ENCODE measurements around the gene ITPKC.

Gene ITPKC

GRCh38 chr19:40717325-40717879, 490 bp downstream of the ITPKC start:
- TF ChIP-seq CTCF (IDR thresholded peaks at IDR 0.05; ENCODE audit: control extremely low read depth, extremely low read depth, low read depth, missing control alignments), result no peak
- POLR2A ChIA-PET, result interaction anchor here (0.5 to 1.5 kb wide), 6 partner anchors 25 to 82 kb away, joined by 3 to 5 read pairs (median 4); partner anchors contain the start of genes ACTMAP and EGLN2
- DNase-seq (ENCODE audit: extremely low spot score), result no peak
- CTCF ChIA-PET, result interaction anchor here (1.0 to 1.3 kb wide), 4 partner anchors 26 to 85 kb away, joined by 3 to 6 read pairs (median 3); no protein-coding TSS in a partner anchor

GRCh38 chr19:40717880-40718773, 1.2 kb downstream of the ITPKC start:
- ChIA-PET CTCF (interaction anchor here (1.0 kb wide), 1 partner anchor 25 kb away, joined by 3 read pairs; no protein-coding TSS in a partner anchor), POLR2A (interaction anchor here (1.5 kb wide), 1 partner anchor 32 kb away, joined by 4 read pairs; the partner anchor contains the start of gene ACTMAP)
- DNase-seq (ENCODE audit: extremely low spot score), result no peak
- no peak for TF ChIP-seq CTCF (IDR thresholded peaks at IDR 0.05; ENCODE audit: control extremely low read depth, extremely low read depth, low read depth, missing control alignments)

- ChIA-PET POLR2A (no interaction called here), CTCF (no interaction called here)
- TF ChIP-seq CTCF (IDR thresholded peaks at IDR 0.05; ENCODE audit: control extremely low read depth, extremely low read depth, low read depth, missing control alignments), result no peak
- no peak for DNase-seq (ENCODE audit: extremely low spot score)
Observed at GRCh38 chr19:40718774-40719391, 2.0 kb downstream of the ITPKC start.

GRCh38 chr19:40719414-40719894, 2.5 kb downstream of the ITPKC start:
- ChIA-PET CTCF (no interaction called here), POLR2A (no interaction called here)
- DNase-seq (ENCODE audit: extremely low spot score), result no peak
- TF ChIP-seq CTCF (IDR thresholded peaks at IDR 0.05; ENCODE audit: control extremely low read depth, extremely low read depth, low read depth, missing control alignments), result no peak

GRCh38 chr19:40721140-40721486, 4.2 kb downstream of the ITPKC start:
- ChIA-PET POLR2A (no interaction called here), CTCF (interaction anchor here (1.5 to 1.6 kb wide), 2 partner anchors 13 to 27 kb away, joined by 3 to 4 read pairs; no protein-coding TSS in a partner anchor)
- DNase-seq (ENCODE audit: extremely low spot score), result no peak
- no peak for TF ChIP-seq CTCF (IDR thresholded peaks at IDR 0.05; ENCODE audit: control extremely low read depth, extremely low read depth, low read depth, missing control alignments)

- ChIA-PET CTCF (interaction anchor here (0.6 to 1.6 kb wide), 4 partner anchors 11 to 59 kb away, joined by 3 to 4 read pairs (median 3); no protein-coding TSS in a partner anchor), POLR2A (no interaction called here)
- no peak for TF ChIP-seq CTCF (IDR thresholded peaks at IDR 0.05; ENCODE audit: control extremely low read depth, extremely low read depth, low read depth, missing control alignments)
- no peak for DNase-seq (ENCODE audit: extremely low spot score)
Observed at GRCh38 chr19:40721936-40722661, 5.2 kb downstream of the ITPKC start.

Measured in GM10248 (cell line).